HG02938 (cell line): ENCODE results near the gene HACD3.
"Not testable (repeated sequence)": the region's sequence is repeated elsewhere in the genome, so short reads cannot be mapped to it uniquely, and the experiment has no call there.

Source experiments
- ATAC-seq: cut with Tn5 transposase; IDR thresholded peaks from one replicate; pipeline ENCODE4 v1.9.1; 2021; ENCODE audit warnings: mild to moderate bottlenecking, moderate library complexity; ENCODE audit not compliant: unreplicated experiment

The HACD3 gene

GRCh38 chr15:65595960-65596359, 65.7 kb downstream of the HACD3 start:
- no peak for ATAC-seq

DNA sequence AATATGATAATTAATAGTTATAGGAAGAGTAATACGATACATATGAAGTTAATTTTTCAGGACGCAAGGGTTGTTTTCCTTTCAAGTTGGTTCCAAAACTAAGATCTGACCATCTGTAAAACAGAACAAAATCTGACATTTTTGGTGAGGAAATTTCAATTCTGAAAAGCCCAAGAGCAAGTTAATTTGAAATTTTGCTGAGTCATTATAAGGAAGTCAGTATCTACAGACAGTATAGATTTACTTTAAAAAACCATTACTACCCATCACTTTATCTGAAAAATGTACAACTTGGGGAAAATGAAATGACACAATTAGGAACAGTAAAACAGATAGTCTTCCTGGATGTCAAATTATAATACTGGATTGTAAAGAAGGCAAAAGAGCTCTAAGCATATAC, 68.2 kb downstream of the HACD3 start:
- ATAC-seq, result no peak

GRCh38 chr15:65599677-65600076, 69.4 kb downstream of the HACD3 start:
- ATAC-seq, result no peak

- ATAC-seq, result no peak
These were observed 72.9 kb downstream of the HACD3 start for GRCh38 chr15:65603134-65603533.

DNA sequence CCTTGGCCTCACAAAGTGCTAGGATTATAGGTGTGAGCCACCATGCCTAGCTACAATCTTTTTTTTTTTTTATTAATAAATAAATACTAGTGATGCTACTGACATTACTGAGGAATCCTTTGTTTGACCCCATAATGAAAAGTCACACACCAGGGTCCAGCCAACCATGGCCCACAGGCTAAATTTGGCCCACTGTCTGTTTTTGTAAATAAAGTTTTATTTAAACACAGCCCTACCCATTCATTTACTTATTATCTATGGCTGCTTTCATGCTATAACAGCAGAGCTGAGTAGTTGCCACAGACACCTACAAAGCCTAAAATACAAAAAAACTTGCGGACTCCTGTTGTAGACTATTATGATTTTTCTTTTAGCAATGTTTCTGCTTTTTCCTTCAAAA, 73.3 kb downstream of the HACD3 start:
- ATAC-seq, result no peak

DNA sequence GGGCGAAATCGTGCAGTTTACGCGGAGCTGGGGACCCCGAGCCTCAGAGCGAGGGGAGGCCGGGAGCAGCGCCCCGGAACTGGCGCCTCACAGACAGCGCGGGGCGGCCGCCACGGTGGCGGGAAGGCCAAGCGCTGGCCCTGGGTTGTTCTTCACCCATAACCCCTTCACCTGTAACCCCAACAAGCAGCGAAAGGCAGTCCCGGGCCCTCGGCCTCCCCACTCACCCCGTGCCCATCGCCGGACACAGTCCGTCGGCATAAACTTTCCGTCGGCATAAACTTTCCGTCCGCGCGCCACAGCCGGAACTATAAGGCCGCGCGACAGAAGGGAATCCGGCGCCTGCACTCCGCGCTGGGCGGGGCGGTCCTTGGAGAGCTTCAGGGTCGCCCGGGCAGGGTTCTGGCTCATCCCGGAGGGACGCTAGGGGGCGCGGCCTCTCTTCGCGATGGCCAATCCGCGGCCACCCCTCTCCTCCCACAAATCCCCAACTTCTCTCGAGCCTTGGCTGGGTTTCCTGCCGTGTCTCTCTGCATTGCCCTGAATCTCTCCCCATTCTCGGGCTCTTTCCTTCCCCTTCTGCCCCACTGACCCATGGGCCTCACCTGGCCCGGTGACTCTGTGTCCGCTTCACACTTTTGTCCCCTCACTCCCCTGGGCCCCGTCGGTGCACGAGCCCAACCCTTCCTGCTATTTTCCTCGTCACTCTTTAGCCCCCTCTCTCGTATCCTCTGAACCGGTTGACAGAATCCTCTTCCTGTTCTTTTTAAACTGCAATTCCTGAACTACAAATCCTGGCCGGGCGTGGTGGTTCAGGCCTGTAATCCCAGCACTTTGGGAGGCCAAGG, 80.8 kb downstream of the HACD3 start, which contains the start of gene INTS14:
Gene INTS14 (minus strand): TSS at position 261 of the 848 bp plus-strand sequence. CDS start 3,751 bp downstream, outside the sequence.
- peak; percentile 88 for ATAC-seq

DNA sequence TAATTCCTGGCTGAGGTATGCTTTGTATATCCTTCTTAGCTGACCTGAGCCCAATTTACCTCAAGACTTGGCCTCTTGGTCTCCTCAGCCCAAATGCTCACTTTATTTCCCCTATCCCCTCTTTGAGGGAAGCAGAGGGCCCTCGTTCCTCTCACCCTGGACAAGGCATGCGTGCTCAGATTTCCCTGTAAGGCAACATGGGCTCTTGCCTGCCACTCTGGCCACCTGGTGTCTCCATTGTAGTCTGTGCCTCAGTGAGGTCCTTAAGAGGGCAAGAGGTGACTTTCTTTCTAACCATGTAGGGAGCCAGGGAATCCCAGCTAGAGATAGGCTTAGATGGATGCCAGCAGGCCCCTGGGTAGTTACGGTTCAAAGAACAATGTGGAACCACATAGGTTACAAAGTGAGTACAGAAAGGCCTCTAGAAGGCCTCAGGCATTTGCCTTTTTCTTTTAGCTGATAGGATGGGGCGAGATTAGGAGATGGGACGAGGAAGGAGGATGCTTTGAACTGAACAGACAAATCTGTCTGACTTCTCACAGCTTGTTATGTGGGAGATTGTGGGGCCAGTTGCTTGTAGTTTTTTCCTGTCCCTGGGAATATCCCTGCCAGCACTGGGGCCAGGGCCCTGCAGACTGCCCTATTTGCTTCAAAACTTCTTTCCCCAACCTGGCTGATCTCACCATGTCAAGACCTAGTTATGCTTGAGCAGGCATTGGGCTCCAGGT, 81.8 kb downstream of the HACD3 start:
- no peak for ATAC-seq

- no peak for ATAC-seq
These were observed 82.3 kb downstream of the HACD3 start for GRCh38 chr15:65612616-65612946.

- no peak for ATAC-seq
These were observed 82.9 kb downstream of the HACD3 start for GRCh38 chr15:65612949-65613744.

- ATAC-seq, result not testable (repeated sequence)
These were observed 85.6 kb downstream of the HACD3 start for GRCh38 chr15:65615887-65616286.

DNA sequence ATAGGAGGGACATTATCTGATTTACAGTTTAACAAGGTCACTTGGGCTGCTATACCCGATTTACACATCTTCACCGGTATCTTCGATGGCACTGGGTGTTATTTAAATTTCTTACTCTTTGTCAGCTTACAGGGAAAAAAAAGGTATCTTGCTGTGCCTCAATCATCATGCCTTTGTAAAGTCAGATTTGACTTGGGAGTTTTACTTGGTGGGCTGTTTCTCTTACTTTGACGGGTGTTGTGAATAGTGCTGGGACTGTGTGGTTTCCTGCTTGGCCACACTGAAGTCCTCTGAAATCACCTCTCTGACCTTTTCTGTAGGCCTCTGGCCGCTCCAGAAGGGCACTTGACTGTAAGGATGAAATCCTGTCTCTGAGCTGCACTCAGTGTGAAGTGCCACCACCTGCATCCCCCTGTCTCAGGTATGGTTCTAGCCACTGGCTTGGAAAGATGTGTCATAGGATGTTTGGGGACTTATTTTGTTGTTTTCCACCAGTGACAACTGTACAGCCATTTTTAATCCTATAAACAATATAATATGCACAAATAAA, 88.4 kb downstream of the HACD3 start:
- ATAC-seq, result no peak

- no peak for ATAC-seq
These were observed 89.5 kb downstream of the HACD3 start for GRCh38 chr15:65619626-65620290.

DNA sequence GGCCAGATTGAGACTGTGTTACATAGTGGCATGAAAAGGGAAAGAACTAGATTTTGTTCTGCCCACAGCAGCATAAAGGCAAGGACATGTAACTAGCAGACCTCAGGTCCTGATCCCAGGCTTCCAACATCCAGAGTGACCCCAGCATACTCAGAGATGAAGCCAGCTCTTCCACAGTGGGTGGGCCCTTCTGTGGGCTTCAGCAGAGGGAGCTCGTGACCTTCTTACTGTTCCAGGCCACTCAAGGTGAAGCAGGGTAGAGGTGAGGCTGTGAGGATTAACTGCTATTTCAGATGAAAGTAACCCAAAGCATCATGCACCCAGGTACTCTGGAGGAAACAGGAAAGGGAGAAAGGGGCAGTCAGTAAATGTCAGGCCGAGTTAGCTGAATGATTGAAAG, 90.6 kb downstream of the HACD3 start:
- no peak for ATAC-seq

DNA sequence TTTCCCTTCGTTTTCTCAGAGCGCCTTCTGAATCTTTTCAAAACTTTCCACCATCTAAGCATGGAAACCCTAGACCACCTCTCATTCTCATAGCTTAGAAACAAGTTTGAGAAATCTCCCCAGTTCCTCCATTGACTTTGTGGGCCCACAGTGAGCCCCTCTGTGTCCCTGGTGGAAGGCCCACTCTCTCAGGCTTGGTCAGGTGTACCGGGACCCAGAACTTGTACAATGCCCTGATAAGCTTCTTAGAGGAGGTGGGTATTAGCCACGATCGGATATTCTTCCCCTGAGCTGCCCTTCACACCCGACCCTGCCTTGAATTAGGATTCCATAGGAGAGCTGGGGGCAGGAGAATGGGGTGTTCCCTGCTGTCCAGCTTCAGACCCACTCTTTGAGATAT, 91.4 kb downstream of the HACD3 start, which contains the start of gene SLC24A1:
Gene SLC24A1 (plus strand): TSS at position 301 of the 400 bp plus-strand sequence. CDS start 2,143 bp downstream, outside the sequence.
- no peak for ATAC-seq

GRCh38 chr15:65623103-65623502, 92.8 kb downstream of the HACD3 start:
- ATAC-seq, result no peak

DNA sequence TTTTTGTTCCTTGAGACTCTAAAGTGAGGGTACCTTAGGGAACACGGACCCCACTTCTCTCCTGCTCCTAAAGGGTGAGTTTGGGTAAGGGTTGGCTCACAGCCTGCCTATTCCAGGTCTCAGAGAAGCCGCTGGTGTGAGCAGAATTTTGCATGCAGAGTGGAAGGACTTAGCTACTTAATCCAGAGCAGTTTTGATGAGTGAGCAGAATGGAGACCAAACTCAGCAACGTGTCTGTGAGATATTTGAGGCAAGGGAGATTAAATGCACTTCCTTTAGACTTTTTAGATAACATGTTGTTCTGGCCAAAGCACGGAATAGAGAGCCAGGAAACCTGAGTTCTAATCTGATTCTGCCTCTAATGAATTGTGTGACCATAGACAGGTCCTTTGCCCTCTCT, 96.6 kb downstream of the HACD3 start:
- ATAC-seq, result no peak
